GM20000 (cell line): ENCODE measurements around the gene MGST2.

ENCODE experiments used
- DNase-seq: peaks from one replicate; pipeline ENCODE4 v3.0.0; 2012; ENCODE audit warnings: low spot score
- TF ChIP-seq, protein P1 (sequence below): IDR thresholded peaks from 2 replicates; pipeline ENCODE4 v1.5.1; 2012; ENCODE audit warnings: mild to moderate bottlenecking, control low read depth; ENCODE audit errors: extremely low read depth, missing control alignments

MGST2 gene

GRCh38 chr4:139645458-139645857, 20.2 kb upstream of the MGST2 start:
- TF ChIP-seq, protein P1, sequence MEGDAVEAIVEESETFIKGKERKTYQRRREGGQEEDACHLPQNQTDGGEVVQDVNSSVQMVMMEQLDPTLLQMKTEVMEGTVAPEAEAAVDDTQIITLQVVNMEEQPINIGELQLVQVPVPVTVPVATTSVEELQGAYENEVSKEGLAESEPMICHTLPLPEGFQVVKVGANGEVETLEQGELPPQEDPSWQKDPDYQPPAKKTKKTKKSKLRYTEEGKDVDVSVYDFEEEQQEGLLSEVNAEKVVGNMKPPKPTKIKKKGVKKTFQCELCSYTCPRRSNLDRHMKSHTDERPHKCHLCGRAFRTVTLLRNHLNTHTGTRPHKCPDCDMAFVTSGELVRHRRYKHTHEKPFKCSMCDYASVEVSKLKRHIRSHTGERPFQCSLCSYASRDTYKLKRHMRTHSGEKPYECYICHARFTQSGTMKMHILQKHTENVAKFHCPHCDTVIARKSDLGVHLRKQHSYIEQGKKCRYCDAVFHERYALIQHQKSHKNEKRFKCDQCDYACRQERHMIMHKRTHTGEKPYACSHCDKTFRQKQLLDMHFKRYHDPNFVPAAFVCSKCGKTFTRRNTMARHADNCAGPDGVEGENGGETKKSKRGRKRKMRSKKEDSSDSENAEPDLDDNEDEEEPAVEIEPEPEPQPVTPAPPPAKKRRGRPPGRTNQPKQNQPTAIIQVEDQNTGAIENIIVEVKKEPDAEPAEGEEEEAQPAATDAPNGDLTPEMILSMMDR = no peak
- no peak for DNase-seq

DNA sequence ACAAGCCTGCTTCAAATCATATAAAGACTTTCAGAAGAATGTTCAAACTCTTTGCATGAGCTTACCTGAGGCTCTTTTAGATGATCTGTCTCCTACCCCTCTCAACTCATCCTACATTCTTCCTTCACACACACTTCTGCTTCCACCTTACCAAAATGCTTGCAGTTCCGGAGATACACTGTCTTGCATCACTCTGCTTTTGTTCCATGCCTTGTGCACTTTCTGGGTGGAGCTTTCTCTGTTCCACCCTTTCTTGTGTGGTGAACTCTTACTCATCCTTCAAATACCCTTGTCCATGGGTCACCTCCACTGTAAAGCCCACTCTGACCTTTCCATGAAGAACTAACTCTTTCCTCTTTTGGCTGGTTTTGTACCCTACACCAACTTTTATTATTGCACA, 18.4 kb upstream of the MGST2 start:
- TF ChIP-seq, protein P1 = no peak
- DNase-seq = no peak

- DNase-seq = no peak
- TF ChIP-seq, protein P1 = no peak
Observed at GRCh38 chr4:139647952-139648351, 17.7 kb upstream of the MGST2 start.

- TF ChIP-seq, protein P1 = peak; percentile 91
- peak; percentile 62 for DNase-seq
Observed at GRCh38 chr4:139651282-139652194, 14.1 kb upstream of the MGST2 start.

DNA sequence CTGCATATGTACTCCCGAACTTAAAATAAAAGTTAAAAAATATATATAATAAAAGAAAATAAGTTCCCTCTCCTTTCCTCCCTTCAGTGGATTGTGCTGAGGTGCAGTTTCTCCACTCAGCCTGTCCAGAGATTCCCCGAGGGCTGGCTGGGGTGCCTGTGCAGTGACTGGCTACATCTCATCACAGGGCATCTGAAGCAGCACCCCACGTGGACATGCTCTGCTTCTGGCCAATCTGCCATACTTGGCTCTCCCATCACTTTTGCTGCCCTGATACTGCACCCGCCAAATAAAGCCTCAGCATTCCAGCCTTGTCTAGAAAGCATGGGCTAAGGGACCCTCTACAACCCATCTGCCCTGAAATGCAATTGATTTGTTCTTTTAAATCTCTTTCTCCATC, 11.1 kb upstream of the MGST2 start:
- TF ChIP-seq, protein P1 = no peak
- DNase-seq = no peak

DNA sequence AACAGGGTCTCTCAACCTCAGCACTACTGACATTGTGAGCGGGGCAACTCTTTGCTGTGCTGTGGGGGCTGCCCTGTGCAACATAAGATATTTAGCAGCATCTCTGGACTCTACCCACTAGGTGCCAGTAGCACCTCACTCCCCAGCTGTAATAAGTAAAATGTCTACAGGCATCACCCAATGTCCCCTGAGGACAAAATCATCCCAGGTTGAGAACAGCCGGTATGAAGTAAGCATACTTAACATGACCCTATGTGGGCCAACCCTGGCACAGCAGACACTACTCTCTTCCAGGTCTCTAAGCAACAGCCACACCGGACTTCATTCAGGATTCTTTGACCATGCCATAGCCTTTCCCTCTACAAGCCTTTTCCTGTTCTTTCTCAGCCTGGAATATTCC, 10.5 kb upstream of the MGST2 start:
- TF ChIP-seq, protein P1 = no peak
- DNase-seq = no peak

DNA sequence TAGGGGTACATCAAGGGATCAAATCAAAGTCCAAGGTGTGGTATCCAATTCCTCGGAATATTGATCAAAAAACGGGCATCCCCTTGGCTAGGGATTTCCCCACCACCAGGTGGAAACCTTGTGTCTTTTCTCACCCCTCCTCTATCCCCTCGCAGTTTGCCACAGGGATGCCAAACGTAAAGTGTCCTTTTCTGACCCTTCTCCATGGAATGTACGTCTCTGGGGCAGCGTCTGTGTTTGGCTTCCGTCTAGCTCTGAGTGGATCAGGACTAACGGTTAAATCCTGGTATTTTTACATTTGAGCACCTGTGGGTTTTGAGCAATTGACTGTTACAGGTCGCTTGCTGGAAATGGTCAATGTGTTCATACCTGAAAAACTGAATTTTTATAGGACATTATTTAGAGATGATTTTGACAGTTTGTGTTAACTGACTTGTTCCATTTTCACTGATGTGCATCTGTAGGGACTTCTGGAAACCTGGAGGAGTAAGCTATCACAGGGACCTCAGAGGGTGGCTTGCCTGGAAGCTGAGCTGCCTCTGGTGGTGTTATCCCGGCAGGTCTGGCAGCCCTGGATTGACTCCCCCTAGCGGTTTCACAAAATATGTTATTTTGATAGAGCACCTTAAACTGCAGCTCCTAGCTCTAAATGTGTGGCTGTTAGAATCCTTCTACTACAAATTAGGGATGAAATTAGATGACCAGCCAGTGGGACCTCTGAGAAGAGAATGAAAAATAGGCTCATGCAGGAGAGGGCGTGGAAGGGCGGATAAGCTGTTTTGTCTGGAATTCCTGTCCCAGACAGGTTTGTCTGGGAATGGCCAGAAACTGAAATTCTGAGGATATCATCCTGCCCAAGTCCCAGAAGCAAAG, 8.8 kb upstream of the MGST2 start:
- TF ChIP-seq, protein P1 = peak; percentile 53
- peak; percentile 47 for DNase-seq
